Astrocyte (in vitro differentiated cells and primary cell): ENCODE measurements around the gene TSTD2. TPM values are rescaled to one million over a fixed set of nuclear protein-coding genes. Genes with fewer than 3 reads are reported as not detected.

Source experiments
- DNase-seq: peaks from one replicate; pipeline ENCODE4 v3.0.0-alpha.2; 2010; ENCODE audit warnings: low read depth
- FAIRE-seq: peaks from 2 replicates; lab custom pipeline; 2011; peaks lifted over from hg19 to GRCh38; lab: Jason Lieb, UNC
- H2AFZ ChIP-seq: 2 replicates; pipeline ENCODE4 v1.6.0; 2012; ENCODE audit warnings: low read depth, low read length, inconsistent platforms
- H3K27ac ChIP-seq: 2 replicates; pipeline ENCODE4 v1.5.1; 2011; ENCODE audit warnings: low read depth, low read length, inconsistent platforms
- H3K27me3 ChIP-seq: 2 replicates; pipeline ENCODE4 v1.6.0; 2011; ENCODE audit warnings: low read length, inconsistent platforms; ENCODE audit not compliant: insufficient read depth
- H3K36me3 ChIP-seq: 2 replicates; pipeline ENCODE4 v1.5.1; 2011; ENCODE audit warnings: low read length, inconsistent platforms; ENCODE audit not compliant: insufficient read depth
- H3K4me1 ChIP-seq: 2 replicates; pipeline ENCODE4 v1.5.1; 2011; ENCODE audit warnings: low read length, inconsistent platforms; ENCODE audit not compliant: insufficient read depth
- H3K4me2 ChIP-seq: 2 replicates; pipeline ENCODE4 v1.6.0; 2012; ENCODE audit warnings: low read length, inconsistent platforms
- H3K4me3 ChIP-seq: 2 replicates; pipeline ENCODE4 v1.5.1; 2011; ENCODE audit warnings: low read depth, mild to moderate bottlenecking, low read length, inconsistent platforms; ENCODE audit not compliant: insufficient read depth
- H3K79me2 ChIP-seq: 2 replicates; pipeline ENCODE4 v1.6.0; 2012; ENCODE audit warnings: mild to moderate bottlenecking, low read length, inconsistent platforms; ENCODE audit not compliant: insufficient read depth
- H3K9ac ChIP-seq: 2 replicates; pipeline ENCODE4 v1.6.0; 2012; ENCODE audit warnings: mild to moderate bottlenecking, low read length, inconsistent platforms
- H3K9me3 ChIP-seq: 2 replicates; pipeline ENCODE4 v1.5.1; 2012; ENCODE audit warnings: low read depth, mild to moderate bottlenecking, low read length, inconsistent platforms; ENCODE audit not compliant: insufficient read depth
- H4K20me1 ChIP-seq: 2 replicates; pipeline ENCODE4 v1.6.0; 2012; ENCODE audit warnings: low read length, inconsistent platforms; ENCODE audit not compliant: insufficient read depth
- H3K27ac Mint-ChIP-seq: one replicate; pipeline ENCODE4 v1.8.0; 2021; ENCODE audit warnings: mild to moderate bottlenecking, mixed read lengths; ENCODE audit not compliant: unreplicated experiment
- H3K27me3 Mint-ChIP-seq: one replicate; pipeline ENCODE4 v1.8.0; 2021; ENCODE audit warnings: low read depth, mixed read lengths; ENCODE audit not compliant: unreplicated experiment
- H3K36me3 Mint-ChIP-seq: one replicate; pipeline ENCODE4 v1.8.0; 2021; ENCODE audit warnings: low read depth, mixed read lengths; ENCODE audit not compliant: unreplicated experiment
- H3K4me1 Mint-ChIP-seq: one replicate; pipeline ENCODE4 v1.8.0; 2021; ENCODE audit warnings: low read depth, mixed read lengths; ENCODE audit not compliant: unreplicated experiment
- H3K4me3 Mint-ChIP-seq: one replicate; pipeline ENCODE4 v1.8.0; 2021; ENCODE audit warnings: mild to moderate bottlenecking, moderate library complexity, mixed read lengths; ENCODE audit not compliant: unreplicated experiment
- H3K9me3 Mint-ChIP-seq: one replicate; pipeline ENCODE4 v1.8.0; 2021; ENCODE audit warnings: mild to moderate bottlenecking, mixed read lengths; ENCODE audit not compliant: unreplicated experiment
- CTCF ChIP-seq: IDR thresholded peaks from 2 replicates; pipeline ENCODE4 v1.5.1; 2011; ENCODE audit warnings: low read depth, mild to moderate bottlenecking, inconsistent platforms, low read length, moderate library complexity; ENCODE audit not compliant: insufficient read depth
- EZH2 ChIP-seq: IDR thresholded peaks from 2 replicates; pipeline ENCODE4 v1.6.1; 2012; ENCODE audit warnings: mild to moderate bottlenecking, low read length, inconsistent platforms; ENCODE audit not compliant: insufficient read depth
- total RNA-seq: library from RNA; stranded (reverse); gene quantifications from 2 replicates; pipeline ENCODE4 v1.2.1, GENCODE V29; 2021

The TSTD2 gene
- total RNA-seq, 1 donor from 2014 or later: 19.4 TPM

- Mint-ChIP-seq H3K27ac (no peak overlapping the region), H3K36me3 (no peaks in the 10 kb centered on the region), H3K4me1 (peaks cover 4% of the 10 kb centered on the region), H3K4me3 (no peak overlapping the region), H3K27me3 (peaks cover 40% of the 10 kb centered on the region), H3K9me3 (no peaks in the 10 kb centered on the region)
- Histone ChIP-seq H2AFZ (no peak overlapping the region), H3K36me3 (no peaks in the 10 kb centered on the region), H4K20me1 (no peaks in the 10 kb centered on the region), H3K79me2 (no peaks in the 10 kb centered on the region), H3K4me3 (no peak overlapping the region), H3K9ac (no peak overlapping the region), H3K4me2 (no peak overlapping the region), H3K4me1 (peaks cover 5% of the 10 kb centered on the region), H3K27me3 (peaks cover 2% of the 10 kb centered on the region), H3K9me3 (no peaks in the 10 kb centered on the region), H3K27ac (no peak overlapping the region)
- FAIRE-seq: no peak
- TF ChIP-seq EZH2: no peak
- no peak for TF ChIP-seq CTCF
- no peak for DNase-seq
Observed at GRCh38 chr9:97556036-97556720, 77.0 kb downstream of the TSTD2 start.

GRCh38 chr9:97555164-97555563 lies 78.0 kb downstream of the TSTD2 start:
- TF ChIP-seq CTCF (no peak), EZH2 (no peak)
- Histone ChIP-seq H3K4me2 (no peak overlapping the region), H3K9me3 (no peaks in the 10 kb centered on the region), H3K9ac (no peak overlapping the region), H3K4me1 (peaks cover 5% of the 10 kb centered on the region), H3K36me3 (no peaks in the 10 kb centered on the region), H3K27me3 (peaks cover 2% of the 10 kb centered on the region), H3K27ac (no peak overlapping the region), H4K20me1 (no peaks in the 10 kb centered on the region), H2AFZ (peak overlapping the region; percentile 69), H3K4me3 (no peak overlapping the region), H3K79me2 (no peaks in the 10 kb centered on the region)
- no peaks in the 10 kb centered on the region for H3K9me3 Mint-ChIP-seq
- H3K4me3 Mint-ChIP-seq: no peak overlapping the region
- no peak overlapping the region for H3K27ac Mint-ChIP-seq
- peaks cover 4% of the 10 kb centered on the region for H3K4me1 Mint-ChIP-seq
- H3K27me3 Mint-ChIP-seq: peaks cover 40% of the 10 kb centered on the region
- no peaks in the 10 kb centered on the region for H3K36me3 Mint-ChIP-seq
- FAIRE-seq (no peak), DNase-seq (peak; percentile 7)

- H3K4me3 Mint-ChIP-seq: no peak overlapping the region
- Histone ChIP-seq H3K79me2 (no peaks in the 10 kb centered on the region), H3K4me2 (no peak overlapping the region), H3K36me3 (no peaks in the 10 kb centered on the region), H3K27me3 (peaks cover 2% of the 10 kb centered on the region), H3K4me3 (no peak overlapping the region), H3K9me3 (no peaks in the 10 kb centered on the region), H3K4me1 (peaks cover 5% of the 10 kb centered on the region), H3K9ac (no peak overlapping the region), H3K27ac (no peak overlapping the region), H4K20me1 (no peaks in the 10 kb centered on the region), H2AFZ (no peak overlapping the region)
- H3K36me3 Mint-ChIP-seq: no peaks in the 10 kb centered on the region
- DNase-seq: no peak
- no peaks in the 10 kb centered on the region for H3K9me3 Mint-ChIP-seq
- peaks cover 40% of the 10 kb centered on the region for H3K27me3 Mint-ChIP-seq
- no peak overlapping the region for H3K27ac Mint-ChIP-seq
- no peak for FAIRE-seq
- TF ChIP-seq CTCF (no peak), EZH2 (no peak)
- H3K4me1 Mint-ChIP-seq: peaks cover 4% of the 10 kb centered on the region
Observed at GRCh38 chr9:97554566-97555075, 78.5 kb downstream of the TSTD2 start.
